Measurements from ENCODE around the gene CTBP2.
"Not testable (repeated sequence)": the region's sequence is repeated elsewhere in the genome, so short reads cannot be mapped to it uniquely, and the experiment has no call there.

Gene CTBP2

DNA sequence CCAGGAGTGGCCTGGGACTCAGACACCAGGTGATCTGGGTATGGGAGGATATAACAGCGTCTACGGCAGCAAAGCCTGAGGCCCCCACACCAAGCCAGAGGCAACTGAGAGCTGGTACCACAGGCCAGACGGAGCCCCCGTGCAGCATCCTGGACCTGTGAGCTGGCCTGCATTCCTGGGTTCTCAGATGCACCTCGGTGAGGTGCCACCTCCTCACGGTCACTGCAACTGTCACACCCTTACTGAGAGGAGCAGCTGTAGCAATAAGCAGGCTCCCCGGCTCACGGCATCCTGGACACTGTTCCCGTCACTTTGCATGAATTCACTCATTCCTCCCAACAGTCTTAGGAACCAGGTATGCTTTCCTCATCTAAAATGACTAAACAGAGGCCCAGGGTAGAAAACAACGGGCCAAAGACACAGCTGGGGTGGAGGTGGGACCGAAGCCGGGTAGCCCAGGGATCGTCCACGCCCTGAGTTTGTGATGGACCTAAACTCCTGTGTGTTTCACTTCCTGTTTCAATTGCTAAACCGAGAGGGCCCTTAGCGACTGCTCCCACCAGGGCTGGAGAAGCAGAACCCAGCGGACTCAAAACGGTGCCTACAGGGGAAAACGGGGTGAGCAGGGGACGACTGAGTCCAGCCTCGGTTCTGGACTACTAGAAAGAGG, 98.7 kb downstream of the CTBP2 start:
- no peak for DNase-seq

DNA sequence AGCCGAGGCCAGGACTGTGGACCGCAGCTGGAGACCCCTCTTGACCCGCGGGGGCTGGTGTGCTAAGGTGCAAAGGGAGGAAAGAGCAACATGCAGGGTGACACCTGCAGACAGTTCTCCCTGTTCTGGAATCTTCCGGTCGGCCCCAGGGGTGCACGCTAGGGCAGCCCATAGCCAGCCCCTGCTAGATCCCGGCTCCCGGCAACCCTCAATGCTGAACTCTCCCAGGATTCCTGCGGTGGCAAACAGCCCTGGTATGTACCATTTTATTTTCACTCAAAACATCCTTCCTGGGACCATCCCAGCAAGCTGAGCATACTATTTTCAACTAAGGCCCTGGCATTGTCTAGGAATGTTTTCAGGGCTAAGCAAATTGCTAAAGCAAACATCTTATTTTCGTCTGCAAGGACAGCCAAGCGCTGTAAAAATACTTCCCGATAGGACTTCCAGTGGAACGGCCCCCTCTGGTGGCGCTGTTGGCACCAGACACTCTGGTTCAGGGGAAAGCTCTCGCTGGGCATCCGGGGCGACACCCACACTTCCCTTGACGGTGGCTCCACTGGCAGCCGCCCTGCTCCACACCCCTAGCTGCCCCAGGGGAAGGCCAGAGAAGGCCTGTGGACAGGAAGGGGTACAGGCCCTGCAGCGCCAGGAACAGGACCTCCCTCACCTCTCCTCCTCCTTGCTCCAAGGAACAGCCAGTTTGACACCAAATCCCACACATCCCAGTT, 99.4 kb downstream of the CTBP2 start:
- peak; percentile 27 for DNase-seq

DNA sequence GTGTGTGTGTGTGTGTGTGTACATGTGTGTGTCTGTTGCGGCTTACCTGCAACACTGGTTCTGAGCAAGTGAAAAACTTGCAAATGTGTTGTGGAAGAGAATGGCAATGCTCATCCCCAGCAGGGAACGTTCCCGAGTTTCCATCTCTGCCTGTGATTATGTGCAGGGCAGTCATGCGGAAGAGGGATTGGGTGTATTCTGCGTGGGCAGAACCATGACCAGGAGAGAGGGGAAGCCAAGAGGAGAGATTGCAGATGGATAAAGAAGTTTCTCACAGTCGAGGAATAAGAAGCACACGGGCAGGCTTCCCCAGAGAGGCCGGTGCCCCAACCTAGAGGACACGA, 99.9 kb downstream of the CTBP2 start:
- no peak for DNase-seq

DNA sequence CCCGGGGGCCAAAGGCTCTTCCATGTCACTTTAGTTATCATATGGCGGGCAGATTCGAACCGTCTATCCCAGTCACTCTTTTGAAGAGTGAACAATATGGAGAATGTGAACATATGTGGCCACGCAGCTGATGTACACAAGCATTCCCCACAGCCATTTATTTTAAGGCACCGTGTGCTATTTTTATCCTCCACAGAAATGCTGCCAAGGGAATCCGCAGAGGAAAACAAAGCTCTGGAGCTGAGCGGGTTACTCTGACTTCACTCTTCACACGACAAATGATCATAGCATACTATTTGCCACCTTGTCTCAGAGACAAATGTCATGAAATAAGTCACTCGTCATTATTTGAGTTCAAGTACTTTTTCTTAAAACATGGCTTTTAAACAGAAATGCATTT, 100.3 kb downstream of the CTBP2 start:
- DNase-seq, result no peak

DNA sequence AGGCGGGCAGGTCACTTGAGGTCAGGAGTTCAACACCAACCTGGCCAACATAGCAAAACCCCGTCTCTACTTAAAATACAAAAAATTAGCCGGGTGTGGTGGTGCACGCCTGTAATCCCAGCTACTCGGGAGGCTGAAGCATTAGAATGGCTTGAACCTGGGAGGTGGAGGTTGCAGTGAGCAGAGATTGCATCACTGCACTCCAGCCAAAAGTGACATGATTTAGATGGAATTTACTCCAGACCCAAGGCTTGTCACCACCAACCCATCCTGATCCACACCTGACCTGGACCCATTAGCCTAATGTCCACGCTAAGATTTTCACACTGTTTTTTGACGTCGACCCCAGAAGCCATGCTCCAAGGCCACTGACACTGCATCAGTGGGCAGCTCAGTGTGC, 101.0 kb downstream of the CTBP2 start:
- not testable (repeated sequence) for DNase-seq

DNA sequence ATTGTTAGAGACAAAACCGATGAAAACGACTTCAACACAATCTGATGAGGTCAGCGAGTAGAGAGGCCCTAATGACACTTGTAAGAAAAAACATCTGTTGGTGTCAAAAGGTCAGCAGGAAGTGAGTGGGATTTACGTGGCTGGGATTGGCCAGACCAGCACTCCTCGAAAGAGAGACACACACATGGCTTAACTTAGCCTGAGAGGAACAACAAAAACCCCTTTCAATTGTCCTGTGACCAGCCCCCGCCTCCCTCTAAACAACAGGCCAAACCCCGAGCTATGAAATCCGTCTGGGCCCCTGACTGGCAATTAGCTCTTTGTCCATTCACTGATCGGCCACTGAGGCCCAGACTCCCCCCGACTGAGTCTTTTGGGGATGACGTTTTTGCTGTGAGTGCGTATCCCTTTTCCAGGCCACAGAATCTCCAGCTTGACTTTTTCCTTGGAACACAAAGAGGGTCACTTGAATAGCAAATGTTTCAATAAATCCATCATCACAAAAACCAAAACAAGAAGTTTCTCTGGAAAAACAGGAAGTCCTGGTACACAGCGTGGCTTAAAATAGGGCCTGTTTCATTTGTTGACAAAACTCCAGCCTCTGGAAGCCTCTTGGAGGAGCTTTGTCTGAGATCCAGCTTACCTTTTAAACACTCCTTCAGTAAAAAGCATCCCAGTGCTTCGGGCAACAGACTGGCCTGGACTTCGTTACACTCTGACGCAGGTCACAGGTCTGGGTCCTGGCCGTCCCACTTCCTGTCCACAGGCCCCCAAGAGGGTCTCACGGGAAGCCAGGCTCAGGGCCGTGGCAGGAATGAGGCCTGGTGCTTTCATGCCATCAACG, 103.0 kb downstream of the CTBP2 start:
- no peak for DNase-seq

DNA sequence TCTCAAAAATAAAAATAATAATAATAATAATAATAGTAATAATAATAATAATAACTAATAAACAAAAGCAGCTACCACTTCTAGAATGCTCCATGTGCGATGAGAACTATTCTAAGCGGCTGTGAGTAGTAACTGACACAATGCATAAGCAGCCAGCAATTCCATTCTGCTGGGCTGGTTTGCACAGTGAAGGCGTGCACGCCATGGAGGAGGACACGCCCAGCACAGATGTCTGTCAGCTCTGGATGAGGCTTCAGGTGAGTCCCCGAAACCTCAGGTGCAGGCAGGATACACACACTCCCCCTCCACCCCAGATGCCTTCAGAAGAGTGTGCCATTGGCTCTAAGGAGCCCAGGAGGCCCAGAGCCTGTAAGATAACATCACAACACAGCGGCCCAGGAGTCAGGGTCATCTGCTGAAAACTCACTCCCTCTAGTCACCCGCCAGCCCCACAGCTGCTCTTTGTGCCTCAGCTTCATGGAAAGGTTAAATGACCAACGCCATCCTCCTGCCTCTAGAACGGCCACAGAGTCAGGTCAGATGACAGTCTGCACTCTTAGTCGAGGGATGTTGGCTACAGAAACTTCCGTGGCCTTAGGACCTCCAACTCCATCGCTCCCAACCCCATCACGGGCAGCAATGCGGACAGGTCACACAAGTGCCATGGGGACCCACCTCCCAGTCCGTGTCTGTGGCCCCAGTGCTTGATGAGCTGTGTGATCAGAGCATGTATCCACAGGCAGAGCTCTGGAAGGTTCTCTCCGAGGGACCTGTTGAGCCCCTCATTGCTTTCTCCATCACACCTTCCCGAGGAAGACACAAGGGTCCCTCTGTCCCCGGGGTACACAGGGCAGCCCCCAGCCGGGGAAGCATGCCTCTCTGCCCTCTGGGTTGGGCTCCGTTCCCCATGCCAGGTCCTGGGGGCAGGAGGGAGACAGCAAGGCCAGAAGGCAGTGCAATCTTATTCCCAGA, 103.9 kb downstream of the CTBP2 start:
- DNase-seq, result no peak

DNA sequence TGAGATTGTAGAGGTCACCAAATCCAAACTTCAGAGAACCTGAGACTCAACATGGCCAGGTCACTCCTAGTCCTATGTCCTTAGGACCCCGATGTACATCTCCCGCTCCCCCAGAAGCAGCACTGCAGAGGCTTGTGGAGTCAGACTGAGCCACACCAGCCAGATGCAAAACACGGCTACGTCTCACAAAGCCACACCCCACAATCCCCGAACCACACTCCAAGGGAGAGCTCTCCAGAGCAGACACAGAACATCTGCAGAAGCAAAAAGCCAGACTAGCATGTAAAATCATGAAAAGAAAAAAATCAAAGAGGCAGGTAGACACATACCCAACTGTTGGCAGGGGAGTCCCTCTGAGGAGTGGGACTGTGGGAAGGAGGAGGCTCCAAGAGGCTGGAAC, 104.9 kb downstream of the CTBP2 start:
- no peak for DNase-seq

DNA sequence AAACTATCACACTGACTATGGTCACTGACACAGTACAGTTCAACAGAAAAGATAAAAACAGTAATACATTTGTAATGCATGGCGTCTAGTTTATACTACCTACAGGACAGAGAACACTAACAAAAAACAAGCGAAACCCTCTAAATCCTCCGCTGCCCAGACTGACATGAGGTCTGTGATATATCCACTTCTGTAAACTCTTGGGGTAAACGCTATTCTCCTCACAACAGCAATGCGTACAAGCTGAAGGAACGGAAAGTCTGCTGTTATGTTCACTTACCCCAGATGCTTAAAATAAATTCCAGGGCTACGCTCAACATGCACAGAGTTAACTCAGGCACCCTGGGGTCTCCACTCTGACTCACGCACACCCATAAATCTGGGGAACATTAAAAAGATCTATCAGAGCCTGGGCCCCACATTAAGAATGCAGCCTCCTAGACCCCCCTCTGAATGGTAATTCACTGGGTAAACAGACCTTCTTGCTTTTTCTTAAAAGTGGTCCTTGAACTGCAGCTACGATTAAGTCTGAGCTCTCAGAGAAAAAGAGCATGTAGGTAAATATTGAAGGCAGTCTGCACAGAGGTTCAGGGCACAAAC, 105.6 kb downstream of the CTBP2 start:
- no peak for DNase-seq

DNA sequence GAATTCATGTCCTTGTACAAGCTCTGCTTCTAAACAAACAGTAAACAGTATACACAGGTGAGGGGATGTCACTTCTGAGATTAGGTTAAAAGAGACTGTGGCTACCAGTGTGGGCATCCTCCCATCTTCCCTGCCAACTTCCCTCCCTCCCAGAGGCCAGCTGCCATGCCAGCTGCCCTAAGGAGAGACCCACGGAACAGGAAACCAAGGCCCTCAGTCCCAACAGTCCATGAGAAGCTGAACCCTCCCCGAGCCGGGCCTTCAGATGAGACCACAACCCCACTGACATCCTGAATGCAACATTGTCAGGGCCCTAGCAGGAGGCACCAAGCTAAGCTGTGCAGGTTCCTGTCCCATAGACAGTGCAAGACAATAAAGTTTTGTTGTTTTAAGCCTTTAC, 106.1 kb downstream of the CTBP2 start:
- no peak for DNase-seq

DNA sequence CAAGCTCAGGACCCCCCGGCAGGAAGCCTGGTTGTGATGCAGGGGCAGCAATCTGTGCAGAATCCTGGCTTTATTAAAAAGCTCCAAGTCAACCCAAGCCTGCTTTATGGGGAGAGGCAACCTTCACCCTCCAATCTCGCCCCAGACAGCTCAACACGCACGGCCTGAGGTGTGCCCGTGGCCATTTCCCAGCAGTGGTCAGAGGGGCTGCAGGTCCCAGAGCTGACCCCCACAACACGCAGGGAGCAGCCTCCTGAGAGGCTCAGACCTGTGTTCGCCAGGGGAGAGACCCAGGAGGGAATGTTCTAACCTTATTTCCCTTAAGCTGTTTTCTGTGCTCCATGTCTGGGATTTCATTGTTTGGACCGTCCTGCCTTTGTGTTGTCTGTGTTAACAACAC, 108.2 kb downstream of the CTBP2 start:
- no peak for DNase-seq

DNA sequence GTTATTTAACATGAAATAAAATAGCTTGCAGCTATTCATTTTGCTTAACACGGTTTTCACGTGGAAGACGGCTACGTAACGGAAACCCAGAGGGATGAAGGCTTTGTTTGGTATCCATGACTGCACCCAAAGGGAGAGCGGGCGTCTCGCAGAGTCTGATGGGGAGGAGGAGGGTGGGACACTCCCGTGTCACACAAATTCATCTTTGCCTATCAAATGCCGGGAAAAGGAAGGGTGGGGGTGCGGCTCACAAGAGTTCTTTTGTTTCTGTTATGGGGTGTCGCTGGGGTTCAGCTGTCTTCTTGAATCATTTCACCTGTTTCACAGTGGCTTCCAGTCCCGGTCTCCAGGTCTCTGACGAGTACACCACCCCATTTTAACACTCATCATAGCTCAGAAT, 110.0 kb downstream of the CTBP2 start:
- no peak for DNase-seq

DNA sequence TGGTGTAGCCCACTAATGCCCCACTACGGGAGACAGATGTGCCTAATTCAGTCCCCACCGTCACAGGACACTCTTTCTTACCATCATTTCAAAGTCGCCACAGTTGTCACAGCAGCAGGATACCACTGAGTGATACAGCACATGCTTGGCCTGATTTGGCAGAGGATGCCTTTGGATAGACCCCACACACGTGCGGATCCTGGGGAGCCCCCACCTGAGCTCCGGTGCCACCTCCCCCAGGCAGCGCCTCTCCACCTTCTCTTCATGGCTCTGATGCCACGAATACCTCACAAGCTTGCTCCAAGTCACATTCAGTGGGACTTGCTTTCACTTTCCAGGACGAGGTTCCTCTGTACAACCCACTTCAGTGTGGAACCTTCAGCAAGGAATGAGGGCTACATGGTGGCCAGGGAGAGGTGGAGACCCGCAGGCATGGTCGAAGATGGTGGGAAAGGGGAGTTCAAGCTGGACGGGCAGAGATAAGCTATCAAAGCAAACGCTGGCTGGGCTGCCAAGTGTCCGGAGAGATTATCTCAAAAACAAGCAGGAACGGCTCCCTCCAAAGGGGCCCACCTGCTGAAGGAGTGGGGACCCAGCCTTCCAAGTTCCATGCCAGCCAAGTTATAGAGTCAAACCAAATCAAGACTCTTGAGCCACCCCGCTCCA, 111.0 kb downstream of the CTBP2 start:
- DNase-seq, result no peak

DNA sequence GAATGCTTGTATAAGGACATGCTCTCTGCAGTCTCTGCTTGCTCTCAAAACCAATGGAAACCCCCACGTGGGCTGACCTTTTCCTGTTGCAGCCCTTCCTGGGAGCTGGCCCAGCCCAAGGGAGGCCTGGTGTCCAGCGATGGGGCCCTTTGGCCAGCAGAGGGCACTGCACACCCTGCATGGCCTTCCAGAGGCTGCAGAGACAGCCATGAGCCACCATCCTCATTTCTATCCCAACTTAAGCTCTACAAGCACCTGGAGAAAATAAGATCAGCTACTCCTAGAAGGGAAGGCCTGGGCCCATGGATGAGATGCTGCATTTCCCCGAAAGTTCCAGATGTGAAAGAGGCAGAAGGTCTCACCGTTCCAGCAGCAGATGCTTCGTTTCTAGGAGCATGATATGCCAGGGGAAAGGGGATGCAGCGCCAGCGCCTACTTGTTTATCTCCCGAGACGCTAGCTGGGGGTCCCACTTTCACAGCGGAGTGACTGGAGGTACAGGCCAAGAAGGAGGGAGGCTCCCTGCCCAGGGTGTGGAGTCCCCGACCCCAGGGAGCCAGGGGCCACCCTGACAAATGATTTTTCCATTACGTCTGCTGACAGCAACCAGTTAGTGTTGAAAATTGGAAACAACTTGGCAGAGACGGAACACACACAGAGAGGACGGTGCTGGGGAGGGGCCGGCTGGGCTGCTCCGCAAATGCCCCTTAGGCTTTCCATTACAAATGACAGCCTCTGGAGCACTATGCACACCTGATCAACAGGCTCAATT, 112.1 kb downstream of the CTBP2 start:
- DNase-seq, result peak; percentile 57

DNA sequence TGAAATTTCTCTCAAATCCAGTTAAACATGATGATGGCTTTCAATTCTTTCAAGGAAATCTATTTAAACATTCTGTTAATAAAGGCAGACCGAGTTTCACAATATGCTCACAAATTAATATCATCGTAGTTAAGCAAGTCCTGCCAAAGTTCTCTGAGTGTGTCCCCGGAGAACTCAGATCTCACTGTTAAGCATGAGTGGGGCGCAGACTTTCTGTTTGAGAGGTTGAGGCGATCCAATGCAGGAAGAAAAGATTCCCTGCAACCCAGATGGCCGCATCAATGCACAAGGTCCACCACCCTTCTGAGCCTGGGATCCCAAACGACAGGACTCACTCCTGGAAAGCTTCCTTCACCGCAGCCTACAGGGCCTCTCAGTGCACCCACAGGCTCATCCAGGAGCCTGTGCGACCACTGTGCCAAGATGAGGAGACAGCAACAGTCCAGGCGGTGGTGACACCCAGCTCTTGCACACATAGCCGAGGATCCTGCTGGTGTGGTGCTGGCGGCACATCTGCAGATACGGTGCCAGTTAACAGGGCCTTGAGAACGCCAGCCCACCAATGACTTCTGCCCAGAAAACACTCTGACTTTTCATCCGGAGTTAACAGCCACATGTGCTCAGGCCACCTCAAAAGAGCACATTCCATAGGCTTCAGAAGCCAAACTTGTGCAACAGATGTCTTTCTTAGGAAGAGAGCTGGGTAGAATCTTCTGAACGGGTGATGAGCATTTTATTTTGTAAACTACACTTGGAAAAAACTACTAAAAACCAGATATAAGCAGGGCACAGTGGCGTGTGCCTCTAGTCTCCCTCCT, 116.3 kb downstream of the CTBP2 start:
- no peak for DNase-seq

DNA sequence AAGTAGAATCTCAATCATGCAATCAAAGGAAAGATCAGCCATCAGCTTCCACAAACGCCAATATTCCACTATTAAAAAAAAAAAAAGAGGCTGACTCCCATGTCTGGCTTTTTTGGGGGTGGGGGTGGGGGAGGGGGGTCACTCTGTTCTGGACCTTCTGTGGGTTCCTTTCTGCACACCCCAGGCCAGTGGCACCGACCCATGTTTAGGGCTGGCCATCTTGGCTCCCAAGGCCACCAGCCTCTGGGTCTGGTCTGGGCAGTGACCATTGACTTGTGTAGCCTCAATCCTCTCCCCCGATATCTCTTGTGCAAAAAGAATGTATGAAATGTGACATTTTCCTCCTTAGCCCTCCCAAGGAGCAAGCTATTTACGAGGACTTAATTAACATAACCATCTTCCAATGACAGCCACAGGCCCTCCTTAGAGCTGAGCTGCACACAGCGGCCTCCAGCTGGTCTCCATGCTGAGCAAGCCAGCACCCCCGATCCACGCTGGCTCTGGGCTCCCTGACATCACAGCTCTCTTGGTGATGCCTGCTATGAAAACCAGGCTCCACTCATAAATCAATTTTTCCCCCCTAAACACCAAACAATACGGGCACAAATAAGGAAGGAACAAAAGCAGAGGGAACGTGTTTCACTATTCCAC, 118.4 kb downstream of the CTBP2 start:
- DNase-seq, result no peak

DNA sequence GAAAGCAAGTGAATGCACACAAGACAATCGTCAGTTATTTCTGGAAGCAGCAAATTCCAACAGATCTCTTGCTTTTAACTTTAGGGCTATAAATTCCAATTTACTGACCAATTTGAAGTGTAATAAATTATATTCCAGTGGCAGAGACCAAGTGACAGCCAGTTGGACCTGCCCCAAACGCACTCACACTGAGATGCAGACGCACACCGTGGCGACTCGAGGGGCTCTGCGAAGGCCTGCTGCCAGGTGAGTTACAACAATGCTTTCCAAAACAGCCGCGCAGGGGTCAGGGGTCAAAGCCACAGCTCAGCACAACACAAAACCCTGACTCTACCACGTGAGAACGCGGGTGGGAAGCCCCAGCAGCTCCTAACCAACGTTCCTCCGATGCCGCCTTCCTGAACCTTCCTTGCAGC, 121.0 kb downstream of the CTBP2 start:
- no peak for DNase-seq

DNA sequence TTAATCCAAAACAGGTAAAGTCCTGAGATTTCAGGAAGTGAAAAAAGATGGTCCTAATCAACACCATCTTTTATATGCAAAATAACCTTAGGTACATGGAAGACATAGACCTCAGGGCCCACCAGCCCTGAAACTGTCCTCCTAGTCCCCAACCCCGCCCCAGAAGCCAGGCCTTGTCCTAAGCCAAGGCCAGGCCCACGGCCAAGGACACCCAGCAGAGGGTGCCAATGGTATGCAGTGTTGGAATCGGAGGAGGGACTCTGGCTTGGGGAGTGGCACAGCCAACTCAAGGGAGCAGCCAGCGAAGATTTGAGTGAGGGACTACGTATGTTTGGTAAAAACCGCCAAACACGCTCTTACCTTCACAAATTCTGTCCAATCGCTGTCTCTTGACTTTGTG, 121.7 kb downstream of the CTBP2 start:
- DNase-seq, result no peak

DNA sequence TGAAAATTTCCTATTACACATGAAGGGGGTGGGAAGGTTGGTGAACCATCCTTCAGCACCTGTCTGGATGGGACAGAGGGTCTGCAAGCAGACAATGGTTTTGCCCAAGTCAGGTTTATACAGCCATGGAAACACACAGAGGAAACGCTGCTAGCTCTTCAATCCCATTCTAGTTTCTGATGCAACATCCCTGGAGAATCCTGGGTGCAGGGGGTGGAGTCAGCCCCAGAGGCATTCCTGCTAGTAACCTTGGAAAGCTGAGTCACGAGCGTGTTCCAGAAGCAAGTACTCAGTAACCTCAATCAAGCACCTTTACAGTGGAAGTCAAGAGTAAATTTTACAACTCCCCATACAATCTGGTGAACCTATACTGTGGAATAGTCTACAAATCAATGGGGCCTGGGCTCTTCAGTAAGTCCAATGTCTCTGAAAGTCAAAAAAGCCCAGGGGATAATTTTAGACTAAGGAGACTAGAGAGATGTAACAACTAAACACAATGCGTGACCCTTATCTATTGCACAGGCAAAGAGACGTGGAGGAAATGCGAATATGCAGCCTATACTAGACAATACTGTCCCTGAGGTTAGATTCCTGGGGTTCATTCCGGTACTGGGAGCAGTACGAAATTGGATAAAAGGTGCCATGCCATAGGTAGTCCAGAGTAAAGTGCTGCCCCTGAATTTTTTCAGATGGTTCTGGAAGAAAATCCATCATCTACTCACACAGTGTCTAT, 123.1 kb downstream of the CTBP2 start:
- DNase-seq, result no peak
